NCI-H2196 treated with DMSO at 0.1 percent for 48 hours (cell line): ENCODE data around the gene PIP5K1B.
A peak's percentile ranks its signal among the peaks of the same experiment; 100 is the strongest.

Experiments used
- DNase-seq: peaks from one replicate; lab custom pipeline; 2025; ENCODE audit not compliant: unreplicated experiment; lab: John Stamatoyannopoulos, UW

PIP5K1B gene

DNA sequence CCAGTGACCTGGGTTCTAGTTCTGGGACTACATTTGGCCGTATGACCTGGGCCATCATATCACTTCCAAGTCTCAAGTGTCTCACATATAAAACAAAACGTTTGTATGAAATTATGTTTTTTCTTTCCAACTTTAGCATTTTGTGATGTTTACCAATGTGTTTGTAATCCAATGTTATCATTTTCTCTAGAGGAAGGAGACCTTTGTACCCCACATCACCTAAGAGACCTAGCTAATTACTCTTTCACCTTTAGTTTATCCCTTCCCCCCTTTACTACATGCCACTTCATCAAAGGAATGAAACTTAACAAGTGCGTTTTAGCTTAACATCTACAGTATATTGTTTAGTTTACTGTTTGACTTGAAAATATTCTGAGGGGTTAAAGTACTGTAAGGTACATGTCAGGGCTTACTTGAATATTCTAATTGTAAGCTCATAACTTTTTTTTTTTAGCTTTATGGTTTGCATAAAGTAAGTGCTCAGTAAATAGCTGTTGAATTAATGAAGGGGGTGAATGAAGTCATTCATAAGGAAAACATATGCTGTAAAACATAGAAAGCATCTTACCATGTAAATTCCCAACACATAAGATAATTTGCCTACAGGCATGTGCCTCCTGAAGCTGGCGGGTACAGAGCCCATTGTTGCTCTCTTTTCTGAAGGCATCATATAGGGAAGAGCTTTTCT, 2.9 kb downstream of the PIP5K1B start:
- no peak for DNase-seq

DNA sequence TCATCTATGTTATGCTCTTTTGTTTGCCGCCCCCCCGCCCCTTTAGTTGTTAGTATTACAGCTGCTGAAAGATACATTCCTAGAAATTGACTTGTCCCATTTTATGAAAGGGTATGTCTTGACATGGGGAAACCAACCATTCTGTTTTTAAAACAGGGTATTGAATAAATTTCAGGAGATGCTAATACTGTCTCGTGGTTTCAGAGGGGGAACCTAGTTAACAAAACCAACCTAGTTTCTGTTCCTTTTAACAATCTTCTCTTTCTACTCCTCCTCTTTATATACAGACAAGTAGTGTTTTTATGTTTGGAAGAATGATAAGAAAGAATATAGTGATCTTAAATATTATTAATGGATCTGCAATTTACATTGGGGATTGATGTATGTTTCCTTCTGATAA, 3.5 kb downstream of the PIP5K1B start:
- DNase-seq, result no peak

DNA sequence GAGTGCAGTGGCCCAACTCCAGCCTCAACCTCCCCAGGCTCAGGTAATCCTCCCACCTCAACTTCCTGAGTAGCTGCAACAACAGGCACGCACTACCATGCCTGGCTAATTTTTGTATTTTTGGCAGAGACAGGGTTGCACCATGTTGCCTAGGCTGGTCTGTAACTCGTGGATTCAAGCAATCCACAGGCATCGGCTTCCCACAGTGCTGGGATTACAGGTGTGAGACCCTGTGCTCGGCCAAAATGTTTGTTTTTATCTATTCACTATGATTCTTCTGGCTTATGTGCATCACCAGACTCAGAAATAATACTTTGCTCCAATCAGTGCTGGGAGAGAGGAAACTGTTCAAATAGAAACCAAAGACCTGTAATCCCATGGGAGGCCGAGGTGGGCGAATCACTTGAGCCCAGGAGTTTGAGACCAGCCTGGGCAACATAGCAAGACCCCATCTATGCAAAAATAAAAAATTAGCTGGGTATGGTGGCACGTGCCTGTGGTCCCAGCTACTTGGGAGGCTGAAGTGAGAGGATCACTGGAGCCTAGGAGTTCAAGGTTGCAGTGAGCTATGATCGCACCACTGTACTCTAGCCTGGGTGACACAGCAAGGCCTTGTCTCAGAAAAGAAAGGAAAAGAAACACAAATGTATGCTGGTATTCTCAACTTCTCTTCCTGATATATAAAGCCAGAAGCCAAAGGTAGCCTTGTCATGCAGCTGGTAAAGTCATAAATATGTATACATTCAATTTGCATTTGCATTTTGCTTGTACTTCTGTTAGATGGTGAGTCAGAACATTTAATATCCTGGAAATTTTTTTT, 4.5 kb downstream of the PIP5K1B start:
- DNase-seq, result no peak

DNA sequence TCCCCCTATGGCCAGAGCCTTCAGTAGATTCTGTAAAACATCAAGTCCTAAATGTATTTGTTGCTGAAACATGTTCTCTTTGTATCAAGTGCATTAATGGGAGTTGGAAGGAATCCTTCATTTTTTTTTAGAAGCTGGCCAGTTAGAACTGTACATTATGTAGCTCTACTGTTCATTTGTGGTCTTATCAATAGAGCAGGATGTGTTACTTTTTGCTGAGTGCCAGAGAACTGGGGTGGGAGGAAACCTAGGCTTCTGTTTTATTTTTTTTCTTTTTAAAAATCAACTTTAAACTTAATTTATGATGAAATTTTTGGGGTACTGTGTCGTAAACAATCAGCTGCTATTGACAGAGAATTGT, 5.1 kb downstream of the PIP5K1B start:
- no peak for DNase-seq

DNA sequence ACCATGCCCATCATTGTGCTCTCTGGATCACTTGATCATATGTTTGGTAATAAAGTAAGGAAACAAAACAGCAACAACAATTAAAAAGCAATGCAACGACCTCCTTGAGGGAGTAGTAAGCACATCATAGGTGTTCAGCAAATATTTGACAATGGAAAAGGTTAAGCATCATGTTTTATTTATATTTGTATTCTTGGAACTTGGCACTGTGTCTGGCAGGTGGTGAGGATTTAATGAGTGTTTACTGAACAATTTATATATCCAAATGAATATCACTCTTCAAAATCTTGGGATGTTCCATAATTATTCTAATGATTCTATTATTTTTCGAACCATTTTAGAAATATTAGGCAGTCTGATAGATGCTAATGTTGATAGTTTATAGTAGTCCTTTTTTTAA, 6.2 kb downstream of the PIP5K1B start:
- DNase-seq, result peak; percentile 16

DNA sequence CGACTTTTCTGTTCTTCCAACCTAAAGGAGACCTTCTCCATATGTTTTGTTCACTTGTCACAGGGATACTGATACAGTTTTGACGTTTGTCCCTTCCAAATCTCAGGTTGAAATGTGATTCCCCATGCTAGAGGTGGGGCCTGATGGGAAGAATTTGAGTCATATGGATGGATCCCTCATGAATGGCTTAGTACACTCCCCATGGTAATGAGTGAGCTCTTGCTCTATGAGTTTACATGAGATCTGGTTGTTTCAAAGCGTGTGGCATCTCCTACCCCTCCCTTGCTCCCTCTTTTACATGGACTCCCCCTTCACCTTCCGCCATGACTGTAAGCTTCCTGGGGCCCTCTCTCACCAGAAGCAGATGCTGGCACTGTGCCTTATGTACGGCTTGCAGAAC, 6.9 kb downstream of the PIP5K1B start:
- DNase-seq, result no peak

DNA sequence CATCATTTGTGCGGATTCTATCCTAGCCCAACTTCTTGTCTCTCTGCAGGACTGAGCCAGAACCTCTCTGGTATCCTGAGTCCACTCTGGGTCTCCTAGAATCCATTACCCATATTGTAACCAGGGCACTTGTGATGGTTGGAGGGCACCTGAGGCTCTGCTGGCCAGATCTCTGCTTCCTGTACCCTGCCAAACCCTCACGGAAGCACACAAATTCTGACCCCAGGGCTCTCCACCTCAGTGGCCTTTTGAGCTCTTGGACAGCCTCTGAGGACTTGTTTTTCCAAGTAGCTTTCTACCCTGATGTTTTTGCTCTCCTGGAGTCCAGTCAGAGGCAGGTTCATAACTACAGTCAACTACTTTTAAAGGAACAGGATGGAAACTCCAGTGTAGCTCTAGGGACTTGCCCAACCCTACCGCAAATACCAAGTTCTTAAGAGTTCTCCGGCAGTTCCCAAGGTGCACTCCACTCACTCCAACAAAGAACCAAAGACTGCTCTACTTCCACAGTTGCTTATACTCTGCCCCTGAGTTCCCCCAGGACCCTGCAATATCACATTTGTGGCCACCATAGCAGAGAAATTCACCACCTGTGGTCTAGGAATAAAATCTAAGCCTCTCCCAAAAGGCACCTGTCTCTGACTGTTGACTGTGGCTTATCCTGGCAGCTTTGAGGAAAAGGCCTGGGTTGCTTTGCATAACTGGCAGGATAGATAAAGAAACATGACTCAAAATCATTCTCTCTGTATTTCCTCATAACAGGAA, 9.6 kb downstream of the PIP5K1B start:
- no peak for DNase-seq

DNA sequence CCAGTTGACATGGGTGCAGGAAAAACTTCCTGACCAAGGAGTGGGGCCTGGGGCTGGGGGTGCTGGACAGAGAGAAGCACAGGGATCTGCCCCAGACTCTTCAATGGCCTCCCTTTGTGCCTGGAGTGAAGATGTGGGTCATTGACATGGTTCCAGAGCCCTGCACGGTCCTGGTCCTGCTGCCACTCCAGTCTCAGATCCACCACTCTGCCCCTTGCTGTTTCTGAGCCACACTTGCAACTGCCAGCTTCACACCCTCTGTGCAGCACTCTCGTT, 10.1 kb downstream of the PIP5K1B start:
- no peak for DNase-seq

DNA sequence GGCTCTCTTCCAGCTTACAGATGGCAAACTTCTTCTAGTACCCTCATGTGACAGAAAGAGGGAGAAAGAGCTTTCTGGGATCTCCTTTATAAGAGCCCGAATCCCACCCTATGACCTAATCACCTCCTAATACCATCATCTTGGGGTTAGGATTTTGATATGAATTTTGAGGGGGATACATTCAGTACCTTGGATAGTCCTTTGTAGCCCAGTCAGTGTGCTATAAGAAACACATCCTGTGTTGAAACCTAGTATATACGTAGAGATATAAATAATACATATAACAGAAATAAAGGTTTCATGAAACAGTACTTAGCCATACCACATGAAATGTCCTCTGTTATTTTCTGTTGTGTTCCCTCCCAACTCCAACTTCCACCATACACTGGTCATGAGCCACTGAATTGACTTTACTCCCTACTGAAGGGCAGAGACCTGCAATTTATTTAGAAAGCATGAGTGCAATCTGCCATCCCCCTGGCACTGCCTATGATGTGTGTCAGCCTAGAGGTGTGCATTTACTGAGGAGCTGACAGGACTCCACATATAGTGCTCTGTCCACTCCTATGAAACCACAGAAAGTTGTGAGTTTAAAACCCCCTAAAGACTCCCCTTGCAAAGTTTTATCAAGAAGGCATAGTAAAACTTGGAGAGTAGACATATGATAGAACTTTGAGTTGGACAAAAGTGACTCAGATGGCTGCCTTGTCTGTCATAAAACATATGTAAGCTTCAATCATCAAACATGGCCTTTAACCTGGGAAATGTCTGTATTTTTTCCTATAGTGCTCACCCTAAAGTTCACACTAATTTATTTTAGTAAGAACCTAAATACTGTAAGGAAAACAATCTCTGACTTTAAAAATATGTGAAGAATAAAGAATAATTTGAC, 12.8 kb downstream of the PIP5K1B start:
- DNase-seq, result no peak

DNA sequence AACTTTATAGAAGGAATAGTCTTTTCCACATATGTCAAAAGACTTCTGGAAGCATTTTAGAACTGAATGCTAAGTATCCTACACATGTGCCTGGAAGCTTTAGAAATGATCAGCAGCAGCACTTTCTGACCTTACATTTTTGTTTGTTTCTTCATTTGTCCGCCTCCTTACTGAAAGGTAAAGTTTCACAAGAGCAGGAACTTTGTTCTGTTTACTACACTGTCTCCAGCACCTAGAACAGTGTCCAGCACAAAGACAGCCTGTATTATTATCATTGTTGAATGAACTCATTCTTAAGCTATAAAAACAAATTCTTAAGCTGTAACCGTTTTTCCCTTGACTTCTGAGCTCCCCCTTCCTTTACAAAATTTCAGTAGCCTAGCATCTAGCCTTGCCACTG, 14.8 kb downstream of the PIP5K1B start:
- DNase-seq, result no peak

DNA sequence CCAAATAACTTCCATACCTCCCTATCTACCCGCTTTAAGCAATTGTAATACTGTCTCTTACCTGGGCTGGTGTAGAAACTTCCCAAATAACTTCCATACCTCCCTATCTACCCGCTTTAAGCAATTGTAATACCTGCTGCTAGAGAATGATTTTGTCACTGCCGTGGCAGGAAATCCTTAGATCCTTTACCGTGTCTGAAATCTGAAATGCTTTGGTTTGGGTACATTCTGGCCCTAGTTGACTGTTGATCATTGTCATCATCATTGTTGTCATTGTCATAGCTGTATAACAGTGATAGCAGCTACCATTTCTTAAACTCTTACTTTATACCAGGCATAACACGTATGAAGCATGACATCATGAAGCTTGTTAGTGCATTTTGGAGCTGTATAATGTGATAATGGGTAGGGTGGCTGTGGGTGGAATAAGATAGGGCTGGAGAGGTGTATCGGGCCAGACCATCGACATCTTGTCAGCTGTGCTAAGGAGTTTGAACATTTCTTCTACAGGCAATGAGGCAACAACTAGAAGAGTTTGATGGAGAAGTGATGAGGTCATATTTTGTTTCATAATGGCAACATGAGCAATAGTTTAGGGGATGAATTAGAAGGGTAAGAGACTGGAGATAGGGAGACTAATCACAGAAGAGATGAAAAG, 15.7 kb downstream of the PIP5K1B start:
- DNase-seq, result no peak

DNA sequence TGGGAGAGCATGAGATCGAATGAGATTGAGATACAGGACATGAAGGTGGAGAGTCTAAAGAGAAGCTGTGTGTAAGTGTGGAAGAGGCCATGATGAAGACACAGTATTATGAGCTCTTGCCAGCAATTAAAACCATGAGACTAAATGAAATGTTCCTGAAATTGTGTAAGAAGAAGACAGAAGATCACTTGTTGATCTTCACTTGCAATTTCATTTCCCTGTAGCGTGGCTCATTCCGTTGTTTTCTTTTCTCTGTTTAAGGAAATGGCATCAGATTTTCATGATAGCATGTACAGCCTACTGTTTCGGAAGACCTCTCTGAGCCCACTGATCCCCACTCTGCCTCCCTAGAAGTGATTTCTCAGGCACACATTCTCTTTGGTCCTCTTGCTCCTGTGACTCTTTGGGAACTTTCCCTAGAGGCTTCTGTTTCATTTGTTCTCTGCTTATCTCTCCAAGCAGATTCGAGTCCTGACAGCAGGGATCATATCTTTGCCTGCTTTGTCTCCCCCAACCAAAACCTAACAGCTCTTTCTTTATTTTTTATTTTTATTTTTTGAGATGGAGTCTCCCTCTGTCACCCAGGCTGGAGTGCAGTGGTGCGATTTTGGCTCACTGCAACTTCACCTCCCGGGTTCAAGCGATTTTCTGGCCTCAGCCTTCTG, 16.8 kb downstream of the PIP5K1B start:
- DNase-seq, result no peak

DNA sequence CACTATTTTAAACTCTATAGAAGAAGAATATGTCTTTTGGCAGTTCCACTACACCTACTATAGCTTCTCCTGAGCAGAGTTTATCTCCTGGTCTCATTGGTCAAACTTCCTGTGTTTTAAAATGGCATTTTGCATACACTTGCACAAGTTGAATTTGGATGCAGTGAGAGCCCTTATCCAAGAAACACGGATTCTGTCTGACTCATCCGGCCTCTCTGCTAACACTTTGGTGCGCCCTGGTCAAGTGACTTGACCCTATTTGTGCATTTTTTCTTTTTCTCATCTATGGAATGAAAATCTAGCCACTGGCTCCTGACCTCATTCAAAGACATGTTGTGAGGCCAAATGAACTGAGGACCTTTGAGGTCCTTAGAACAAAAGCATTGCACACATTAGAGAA, 20.0 kb downstream of the PIP5K1B start:
- DNase-seq, result no peak

DNA sequence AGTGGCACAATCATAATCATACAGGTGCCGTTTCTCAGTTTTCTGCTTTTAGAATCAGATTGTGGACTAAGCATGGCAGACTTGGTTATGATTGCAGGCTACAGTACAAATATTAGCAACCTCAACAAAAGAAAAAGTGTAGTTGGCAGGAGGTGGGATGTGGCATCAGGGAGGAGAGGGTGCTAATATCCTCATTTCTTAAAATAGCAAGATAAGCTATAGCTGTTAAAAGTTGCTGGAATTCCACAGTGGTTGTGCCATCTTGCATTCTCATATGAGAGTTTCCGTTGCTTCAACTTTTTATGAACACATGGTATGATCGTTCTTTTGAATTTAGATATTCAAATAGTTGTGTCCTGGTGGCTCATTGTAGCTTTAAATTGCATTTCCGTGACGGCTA, 21.4 kb downstream of the PIP5K1B start:
- no peak for DNase-seq

DNA sequence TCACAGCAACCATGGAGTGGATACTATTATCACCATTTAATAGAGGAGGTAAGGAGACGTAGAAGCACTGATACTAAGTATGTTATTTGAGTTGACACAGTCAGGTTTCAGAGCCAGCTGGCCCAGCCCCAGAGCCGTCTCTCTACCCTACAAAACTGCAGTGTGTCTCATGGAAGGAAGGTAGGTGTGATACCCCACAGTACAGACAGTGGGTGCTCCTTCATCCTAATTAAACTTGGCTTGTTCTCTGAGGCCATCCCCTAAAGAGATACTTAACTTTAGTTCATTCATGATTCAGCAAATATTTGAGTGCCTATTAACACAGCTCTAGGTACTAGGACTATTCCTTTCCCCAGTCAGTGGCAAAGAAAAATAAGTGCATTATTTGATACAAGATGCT, 22.6 kb downstream of the PIP5K1B start:
- DNase-seq, result no peak

DNA sequence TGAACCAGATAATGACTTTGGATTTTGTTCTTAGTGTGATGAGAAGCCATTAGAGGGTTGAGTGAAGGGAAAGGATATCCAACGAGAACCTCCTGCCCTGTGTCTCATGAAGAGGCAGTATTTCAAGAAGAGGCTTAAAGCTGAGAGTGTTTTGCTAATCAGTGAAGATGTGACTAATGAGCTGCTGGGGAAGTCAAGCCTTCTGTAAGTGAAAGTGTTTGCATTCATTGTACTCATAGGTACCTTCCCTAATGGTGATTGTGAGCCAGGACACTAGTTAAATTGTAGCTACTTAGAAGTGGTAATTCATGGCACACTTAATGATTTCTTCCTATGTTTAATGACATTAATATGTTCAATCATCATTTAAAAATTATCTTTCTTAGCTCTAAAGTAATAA, 23.7 kb downstream of the PIP5K1B start:
- DNase-seq, result no peak

DNA sequence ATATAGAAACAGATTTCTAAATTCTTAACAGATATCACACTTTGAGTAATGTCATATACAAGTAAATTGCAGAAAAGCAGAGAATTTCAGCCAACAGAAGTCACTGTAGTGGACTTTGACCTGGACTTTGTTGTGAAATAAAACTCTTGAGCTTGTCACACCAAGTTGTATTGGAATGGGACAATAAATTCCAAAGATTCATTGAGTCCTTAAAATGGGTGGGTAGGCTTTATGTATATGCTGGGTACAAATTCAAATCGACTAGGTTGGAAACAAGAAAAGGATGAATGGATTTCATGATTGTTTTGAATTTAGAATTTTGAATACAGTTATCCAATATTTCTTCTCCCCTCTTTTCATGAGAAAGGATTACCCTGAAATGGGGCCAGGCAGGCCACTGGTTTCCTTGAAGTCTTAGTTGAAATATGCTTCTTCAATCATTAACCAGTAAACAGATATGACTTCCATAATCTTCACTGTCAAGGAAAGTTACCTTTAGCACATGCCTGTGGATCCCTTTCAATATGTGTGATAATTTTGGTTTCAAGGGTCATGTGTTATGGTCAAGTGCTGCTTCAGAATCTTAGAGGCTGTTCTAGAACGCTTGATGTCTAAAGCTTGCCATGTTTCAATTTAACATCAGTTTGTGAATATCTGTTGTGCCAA, 25.7 kb downstream of the PIP5K1B start:
- no peak for DNase-seq

DNA sequence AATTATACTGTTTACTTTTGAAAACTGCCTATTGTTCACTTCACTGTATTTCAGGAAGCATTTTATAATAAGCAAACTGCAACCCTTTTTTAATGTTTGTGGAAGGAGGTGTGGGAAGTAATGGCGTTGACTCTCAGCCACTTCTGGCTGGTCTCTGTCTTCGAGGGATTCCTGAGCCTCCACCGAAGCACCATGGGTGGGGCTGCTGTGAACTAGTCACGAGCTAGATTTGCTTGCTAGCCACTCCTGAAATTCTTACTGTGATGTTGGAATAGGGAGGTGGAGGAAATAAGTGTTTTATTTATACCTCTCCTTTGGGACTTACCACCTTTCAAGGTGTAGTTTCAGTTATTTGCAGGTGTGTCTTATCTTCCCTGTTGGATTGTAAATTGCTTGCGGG, 26.8 kb downstream of the PIP5K1B start:
- DNase-seq, result no peak

DNA sequence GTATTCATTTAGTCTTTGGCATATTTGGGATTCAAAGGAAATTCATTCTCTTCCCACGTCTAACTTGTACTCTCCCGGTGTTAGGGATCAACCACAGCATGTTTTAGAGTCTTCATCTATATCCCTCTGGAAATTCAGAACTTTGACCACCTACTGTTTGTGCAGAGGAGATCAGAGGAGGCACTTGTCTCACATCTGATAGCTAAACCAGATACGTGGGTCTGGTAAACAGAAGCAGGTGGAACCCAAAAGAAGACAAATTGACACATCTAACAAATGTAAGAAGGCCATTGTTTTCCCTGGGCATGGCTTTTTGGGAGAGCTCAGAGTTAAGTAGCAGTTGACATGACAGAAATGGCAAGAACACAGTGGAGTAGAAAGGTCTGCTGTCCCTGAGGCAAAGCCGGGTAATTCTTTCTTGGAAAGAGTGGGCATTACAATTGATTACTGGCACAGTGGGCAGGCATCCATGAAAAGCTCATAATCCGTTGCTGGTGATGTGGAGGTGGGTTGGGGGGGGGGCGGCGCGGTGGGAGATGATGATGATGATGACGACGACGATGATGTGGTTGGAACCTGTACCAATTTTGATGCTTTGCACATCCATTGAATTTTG, 27.5 kb downstream of the PIP5K1B start:
- DNase-seq, result no peak
